Measurements from ENCODE around the gene TACR2.

GRCh38 chr10:69443354-69443753, 26.6 kb upstream of the TACR2 start:
- TF ChIP-seq POLR2AphosphoS5 (IDR thresholded peaks at IDR 0.05): no peak
- TF ChIP-seq, protein P1, sequence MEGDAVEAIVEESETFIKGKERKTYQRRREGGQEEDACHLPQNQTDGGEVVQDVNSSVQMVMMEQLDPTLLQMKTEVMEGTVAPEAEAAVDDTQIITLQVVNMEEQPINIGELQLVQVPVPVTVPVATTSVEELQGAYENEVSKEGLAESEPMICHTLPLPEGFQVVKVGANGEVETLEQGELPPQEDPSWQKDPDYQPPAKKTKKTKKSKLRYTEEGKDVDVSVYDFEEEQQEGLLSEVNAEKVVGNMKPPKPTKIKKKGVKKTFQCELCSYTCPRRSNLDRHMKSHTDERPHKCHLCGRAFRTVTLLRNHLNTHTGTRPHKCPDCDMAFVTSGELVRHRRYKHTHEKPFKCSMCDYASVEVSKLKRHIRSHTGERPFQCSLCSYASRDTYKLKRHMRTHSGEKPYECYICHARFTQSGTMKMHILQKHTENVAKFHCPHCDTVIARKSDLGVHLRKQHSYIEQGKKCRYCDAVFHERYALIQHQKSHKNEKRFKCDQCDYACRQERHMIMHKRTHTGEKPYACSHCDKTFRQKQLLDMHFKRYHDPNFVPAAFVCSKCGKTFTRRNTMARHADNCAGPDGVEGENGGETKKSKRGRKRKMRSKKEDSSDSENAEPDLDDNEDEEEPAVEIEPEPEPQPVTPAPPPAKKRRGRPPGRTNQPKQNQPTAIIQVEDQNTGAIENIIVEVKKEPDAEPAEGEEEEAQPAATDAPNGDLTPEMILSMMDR (IDR thresholded peaks at IDR 0.05): no peak
- no peak for TF ChIP-seq POLR2A (IDR thresholded peaks at IDR 0.05)
- no peak for TF ChIP-seq EP300 (IDR thresholded peaks at IDR 0.05)

Measured in upper lobe of left lung (tissue), 4 donors.